ENCODE measurements around the gene KRTAP29-1.

KRTAP29-1 gene

GRCh38 chr17:41298458-41299135 is 4.1 kb downstream of the KRTAP29-1 start:
- Histone ChIP-seq H3K9me3 (ENCODE audit: severe bottlenecking) (peaks cover 3% of the 10 kb centered on the region), H3K36me3 (no peaks in the 10 kb centered on the region), H3K4me3 (ENCODE audit: low read depth, low read length) (no peak overlapping the region), H3K27me3 (ENCODE audit: insufficient read depth, low read depth, severe bottlenecking) (peaks cover 89% of the 10 kb centered on the region), H3K27ac (no peak overlapping the region)
- TF ChIP-seq CTCF (IDR thresholded peaks at IDR 0.05; ENCODE audit: low read depth, low read length), result no peak
- DNase-seq, result no peak

GRCh38 chr17:41296846-41297245 is 5.8 kb downstream of the KRTAP29-1 start:
- Histone ChIP-seq H3K9me3 (ENCODE audit: severe bottlenecking) (peaks cover 3% of the 10 kb centered on the region), H3K36me3 (no peaks in the 10 kb centered on the region), H3K4me3 (ENCODE audit: low read depth, low read length) (no peak overlapping the region), H3K27me3 (ENCODE audit: insufficient read depth, low read depth, severe bottlenecking) (peaks cover 89% of the 10 kb centered on the region), H3K27ac (no peak overlapping the region)
- no peak for DNase-seq
- TF ChIP-seq CTCF (IDR thresholded peaks at IDR 0.05; ENCODE audit: low read depth, low read length), result no peak

GRCh38 chr17:41294016-41294415 is 8.6 kb downstream of the KRTAP29-1 start:
- DNase-seq, result no peak
- H3K27me3 ChIP-seq (ENCODE audit: insufficient read depth, low read depth, severe bottlenecking), result peaks cover 93% of the 10 kb centered on the region
- no peak overlapping the region for H3K27ac ChIP-seq
- H3K4me3 ChIP-seq (ENCODE audit: low read depth, low read length), result no peak overlapping the region
- no peak for TF ChIP-seq CTCF (IDR thresholded peaks at IDR 0.05; ENCODE audit: low read depth, low read length)
- H3K9me3 ChIP-seq (ENCODE audit: severe bottlenecking), result no peaks in the 10 kb centered on the region
- no peaks in the 10 kb centered on the region for H3K36me3 ChIP-seq

GRCh38 chr17:41287050-41287449 is 15.6 kb downstream of the KRTAP29-1 start:
- H3K27me3 ChIP-seq (ENCODE audit: insufficient read depth, low read depth, severe bottlenecking), result peaks cover 94% of the 10 kb centered on the region
- no peak overlapping the region for H3K4me3 ChIP-seq (ENCODE audit: low read depth, low read length)
- H3K27ac ChIP-seq, result no peak overlapping the region
- no peaks in the 10 kb centered on the region for H3K36me3 ChIP-seq
- DNase-seq, result no peak
- TF ChIP-seq CTCF (IDR thresholded peaks at IDR 0.05; ENCODE audit: low read depth, low read length), result no peak
- no peaks in the 10 kb centered on the region for H3K9me3 ChIP-seq (ENCODE audit: severe bottlenecking)

GRCh38 chr17:41284546-41284945 is 18.1 kb downstream of the KRTAP29-1 start:
- Histone ChIP-seq H3K36me3 (no peaks in the 10 kb centered on the region), H3K27me3 (ENCODE audit: insufficient read depth, low read depth, severe bottlenecking) (peaks cover 90% of the 10 kb centered on the region), H3K27ac (no peak overlapping the region), H3K9me3 (ENCODE audit: severe bottlenecking) (no peaks in the 10 kb centered on the region), H3K4me3 (ENCODE audit: low read depth, low read length) (no peak overlapping the region)
- DNase-seq, result no peak
- no peak for TF ChIP-seq CTCF (IDR thresholded peaks at IDR 0.05; ENCODE audit: low read depth, low read length)

- Histone ChIP-seq H3K9me3 (ENCODE audit: severe bottlenecking) (no peaks in the 10 kb centered on the region), H3K36me3 (no peaks in the 10 kb centered on the region), H3K4me3 (ENCODE audit: low read depth, low read length) (no peak overlapping the region), H3K27ac (no peak overlapping the region), H3K27me3 (ENCODE audit: insufficient read depth, low read depth, severe bottlenecking) (peaks cover 87% of the 10 kb centered on the region)
- no peak for DNase-seq
- TF ChIP-seq CTCF (IDR thresholded peaks at IDR 0.05; ENCODE audit: low read depth, low read length), result no peak
These were observed 18.6 kb downstream of the KRTAP29-1 start for GRCh38 chr17:41284043-41284442.

Data from WERI-Rb-1 (cell line).